HCT116 (cell line): ENCODE measurements around the gene NCOA6. TPM values are rescaled to one million over a fixed set of nuclear protein-coding genes. Genes with fewer than 3 reads are reported as not detected.

Experiments
- ATAC-seq: fragments of 200-7000 bp; cut with Tn5 transposase; 2 replicates; pipeline ENCODE4 v1.9.1; 2020; ENCODE audit warnings: mild to moderate bottlenecking, moderate library complexity
- BruUV-seq: library from RNA; stranded (reverse); fragments of 400-500 nt; replicated peaks from 2 replicates; lab custom pipeline; 2021; lab: Mats Ljungman, UMichigan
- CTCF ChIA-PET: fragments of 300-600 bp; sonication (Branson Sonifier 250); formaldehyde crosslinking; loops from one replicate; lab custom pipeline; 2021; ENCODE audit warnings: antibody characterized with exemption; lab: Charles Lee
- POLR2A ChIA-PET: fragments of 300-600, 350-600 bp; sonication (Branson Sonifier 250); formaldehyde crosslinking; loops from one replicate; lab custom pipeline; 2021; ENCODE audit warnings: antibody characterized with exemption; lab: Charles Lee
- RAD21 ChIA-PET, 2 experiments: fragments of 300-600 bp; sonication (Branson Sonifier 250); formaldehyde crosslinking; loops; one replicate each; lab custom pipeline; 2023; ENCODE audit warnings: low total read pairs in 2 of 2; ENCODE audit not compliant: uncharacterized antibody in 2 of 2, unreplicated experiment in 2 of 2, low non-redundant PET in 1 of 2; lab: Charles Lee
- DNase-seq: peaks from one replicate; pipeline ENCODE4 v3.0.0-alpha.2; 2010; ENCODE audit warnings: low read depth, low spot score
- H2AFZ ChIP-seq: fragments of 200-600 bp; shearing (Covaris generic), sonication (generic); 2 replicates; pipeline ENCODE4 v1.6.1; 2017; ENCODE audit warnings: low read depth, mixed run types, mixed read lengths, antibody characterized with exemption, low read length; ENCODE audit not compliant: poor library complexity, severe bottlenecking
- H3K27ac ChIP-seq: 2 replicates; pipeline ENCODE4 v1.5.1; 2012; ENCODE audit warnings: low read depth, low read length
- H3K27me3 ChIP-seq: fragments of 200-600 bp; sonication (generic); 2 replicates; pipeline ENCODE4 v1.6.1; 2016; ENCODE audit warnings: mixed run types, low read length, mixed read lengths; ENCODE audit not compliant: insufficient read depth
- H3K36me3 ChIP-seq, 2 experiments: fragments of 200-500 bp in 1 of 2; fragments of 200-600 bp in 1 of 2; sonication (Bioruptor generic) in 1 of 2; sonication (generic) in 1 of 2; 2 replicates each; pipeline versions ENCODE4 v1.5.1 to v1.6.1; 2014 to 2016; ENCODE audit warnings: low read length in 2 of 2, inconsistent platforms in 1 of 2, mixed read lengths in 1 of 2, mixed run types in 1 of 2; ENCODE audit not compliant: insufficient read depth in 2 of 2, control insufficient read depth in 1 of 2
- H3K4me1 ChIP-seq, 2 experiments: fragments of 200-600 bp in 1 of 2; sonication (generic) in 1 of 2; 2 replicates each; pipeline versions ENCODE4 v1.5.1 to v1.6.1; 2012 to 2017; ENCODE audit warnings: low read length in 2 of 2, inconsistent platforms in 1 of 2, mild to moderate bottlenecking in 1 of 2, mixed read lengths in 1 of 2, mixed run types in 1 of 2, moderate library complexity in 1 of 2; ENCODE audit not compliant: insufficient read depth in 2 of 2, control insufficient read depth in 1 of 2
- H3K4me2 ChIP-seq: fragments of 200-600 bp; sonication (generic); 2 replicates; pipeline ENCODE4 v1.6.1; 2017; ENCODE audit warnings: mixed run types, low read length, mixed read lengths
- H3K4me3 ChIP-seq, 2 experiments: fragments of 200-600 bp in 1 of 2; sonication (generic) in 1 of 2; replicated peaks in 1 of 2; 2 replicates each; pipeline ENCODE4 v1.5.1; 2011 to 2016; ENCODE audit warnings: low read length in 2 of 2, control low read depth in 1 of 2, low read depth in 1 of 2, mild to moderate bottlenecking in 1 of 2, mixed read lengths in 1 of 2, mixed run types in 1 of 2
- H3K79me2 ChIP-seq: fragments of 200-600 bp; sonication (generic); 2 replicates; pipeline ENCODE4 v1.6.1; 2017; ENCODE audit warnings: mild to moderate bottlenecking, mixed run types, low read length, moderate library complexity, mixed read lengths; ENCODE audit not compliant: insufficient read depth
- H3K9ac ChIP-seq: fragments of 200-600 bp; sonication (generic); 2 replicates; pipeline ENCODE4 v1.6.1; 2016; ENCODE audit warnings: low read length, mixed read lengths
- H3K9me2 ChIP-seq: fragments of 200-600 bp; sonication (generic), shearing (Covaris generic); 2 replicates; pipeline ENCODE4 v1.6.1; 2017; ENCODE audit warnings: mixed run types, mild to moderate bottlenecking, moderate library complexity; ENCODE audit not compliant: insufficient read depth
- H3K9me3 ChIP-seq, 2 experiments: fragments of 200-500 bp in 1 of 2; fragments of 200-600 bp in 1 of 2; sonication (Bioruptor generic) in 1 of 2; sonication (generic) in 1 of 2; 2 replicates each; pipeline ENCODE4 v1.6.1; 2014 to 2017; ENCODE audit warnings: low read length in 2 of 2, mixed read lengths in 2 of 2, inconsistent platforms in 1 of 2, low read depth in 1 of 2, mild to moderate bottlenecking in 1 of 2, mixed run types in 1 of 2, moderate library complexity in 1 of 2; ENCODE audit not compliant: control insufficient read depth in 1 of 2, insufficient read depth in 1 of 2
- H4K20me1 ChIP-seq: fragments of 200-600 bp; sonication (generic), shearing (Covaris generic); 2 replicates; pipeline ENCODE4 v1.6.1; 2017; ENCODE audit warnings: mixed run types, mild to moderate bottlenecking, moderate library complexity; ENCODE audit not compliant: insufficient read depth
- ATF3 ChIP-seq: IDR thresholded peaks from 2 replicates; pipeline ENCODE4 v1.6.1; 2012
- EGR1 ChIP-seq: IDR thresholded peaks from 2 replicates; pipeline ENCODE4 v1.6.1; 2012; ENCODE audit warnings: low read depth
- ELF1 ChIP-seq: IDR thresholded peaks from 2 replicates; pipeline ENCODE4 v1.6.1; 2012; ENCODE audit warnings: low read depth, borderline replicate concordance
- EZH2phosphoT487 ChIP-seq: fragments of 200-600 bp; IDR thresholded peaks from 2 replicates; pipeline ENCODE4 v1.6.1; 2018; ENCODE audit warnings: antibody characterized with exemption, borderline replicate concordance
- FOSL1 ChIP-seq: IDR thresholded peaks from 2 replicates; pipeline ENCODE4 v1.6.1; 2012; ENCODE audit warnings: low read depth
- JUND ChIP-seq: IDR thresholded peaks from 2 replicates; pipeline ENCODE4 v1.6.1; 2012
- POLR2A ChIP-seq: IDR thresholded peaks from 2 replicates; pipeline ENCODE4 v1.7.0; 2011; ENCODE audit warnings: borderline replicate concordance; ENCODE audit not compliant: insufficient read depth, insufficient read length; ENCODE audit errors: extremely low read depth
- POLR2AphosphoS5 ChIP-seq: IDR thresholded peaks from 2 replicates; pipeline ENCODE4 v1.6.1; 2011; ENCODE audit warnings: mild to moderate bottlenecking, low read depth, low read length, moderate library complexity
- REST ChIP-seq: IDR thresholded peaks from 2 replicates; pipeline ENCODE4 v1.6.1; 2012; ENCODE audit warnings: low read depth
- SRF ChIP-seq: IDR thresholded peaks from 2 replicates; pipeline ENCODE4 v1.6.1; 2012; ENCODE audit warnings: low read depth
- TCF7L2 ChIP-seq: IDR thresholded peaks from 2 replicates; pipeline ENCODE4 v1.7.0; 2011; ENCODE audit warnings: borderline replicate concordance, inconsistent platforms; ENCODE audit not compliant: insufficient read depth, insufficient read length; ENCODE audit errors: extremely low read depth
- YY1 ChIP-seq: IDR thresholded peaks from 2 replicates; pipeline ENCODE4 v1.6.1; 2011; ENCODE audit warnings: low read length, low read depth, moderate library complexity, mild to moderate bottlenecking; ENCODE audit not compliant: insufficient replicate concordance; ENCODE audit errors: extremely low read depth
- ZFX ChIP-seq: fragments of 450-650 bp; IDR thresholded peaks from 2 replicates; pipeline ENCODE4 v1.6.1; 2017
- ZNF274 ChIP-seq: fragments of 200-500 bp; sonication (Bioruptor generic); IDR thresholded peaks from 2 replicates; pipeline ENCODE4 v1.6.1; 2014; ENCODE audit warnings: mild to moderate bottlenecking, low read depth, low read length, inconsistent platforms
- intact Hi-C: fragments of 100-400 bp; cut with micrococcal nuclease; formaldehyde crosslinking; loops from 2 replicates; pipeline ENCODE4 v1.10.0; 2022
- total RNA-seq: library from RNA; stranded (reverse); gene quantifications from one replicate; pipeline ENCODE4 v1.2.1, GENCODE V29; 2021; ENCODE audit not compliant: unreplicated experiment
- TF ChIP-seq, protein P1 (sequence below): IDR thresholded peaks from 2 replicates; pipeline ENCODE4 v1.6.1; 2011; ENCODE audit warnings: mild to moderate bottlenecking, low read length, moderate library complexity; ENCODE audit not compliant: insufficient replicate concordance; ENCODE audit errors: extremely low read depth

Gene NCOA6
- total RNA-seq, 1 experiment from 2014 or later = 24.8 TPM

- TF ChIP-seq TCF7L2 = no peak
- no peak for TF ChIP-seq POLR2AphosphoS5
- no peak for TF ChIP-seq EGR1
- TF ChIP-seq FOSL1 = no peak
- TF ChIP-seq ELF1 = no peak
- no peak for ATAC-seq
These were observed 25.5 kb upstream of the NCOA6 start for GRCh38 chr20:34850969-34851368.

GRCh38 chr20:34849778-34850177 is 24.3 kb upstream of the NCOA6 start:
- 0 out of 4 replicates have a peak, but pooled peaks cover 0 to 2% of the 10 kb centered on the region in 2 experiments for H3K36me3 ChIP-seq
- DNase-seq (no peak), ATAC-seq (no peak)
- POLR2A ChIA-PET = no interaction called here
- no peaks in the 10 kb centered on the region; the same call in 1 of the 2 replicates for H3K27me3 ChIP-seq
- intact Hi-C loops = no loop called here
- H3K4me3 ChIP-seq = no peak overlapping the region
- H3K9me3 ChIP-seq = no peaks in the 10 kb centered on the region
- CTCF ChIA-PET = no interaction called here
- H3K9me2 ChIP-seq = no peaks in the 10 kb centered on the region
- no peaks in the 10 kb centered on the region for H4K20me1 ChIP-seq
- H3K4me2 ChIP-seq = no peak overlapping the region
- H3K4me1 ChIP-seq = no peaks in the 10 kb centered on the region
- RAD21 ChIA-PET = no interaction called here
- BruUV-seq = no TSS peak
- no peaks in the 10 kb centered on the region for H3K79me2 ChIP-seq
- H2AFZ ChIP-seq = no peak overlapping the region
- no peak overlapping the region for H3K27ac ChIP-seq
- no peak overlapping the region for H3K9ac ChIP-seq
- TF ChIP-seq ATF3 (no peak), JUND (no peak), ZNF274 (no peak), FOSL1 (no peak), POLR2A (no peak), EZH2phosphoT487 (no peak), EGR1 (no peak), REST (no peak), ZFX (no peak), YY1 (no peak), TCF7L2 (no peak), SRF (no peak), ELF1 (no peak)
- TF ChIP-seq, protein P1, sequence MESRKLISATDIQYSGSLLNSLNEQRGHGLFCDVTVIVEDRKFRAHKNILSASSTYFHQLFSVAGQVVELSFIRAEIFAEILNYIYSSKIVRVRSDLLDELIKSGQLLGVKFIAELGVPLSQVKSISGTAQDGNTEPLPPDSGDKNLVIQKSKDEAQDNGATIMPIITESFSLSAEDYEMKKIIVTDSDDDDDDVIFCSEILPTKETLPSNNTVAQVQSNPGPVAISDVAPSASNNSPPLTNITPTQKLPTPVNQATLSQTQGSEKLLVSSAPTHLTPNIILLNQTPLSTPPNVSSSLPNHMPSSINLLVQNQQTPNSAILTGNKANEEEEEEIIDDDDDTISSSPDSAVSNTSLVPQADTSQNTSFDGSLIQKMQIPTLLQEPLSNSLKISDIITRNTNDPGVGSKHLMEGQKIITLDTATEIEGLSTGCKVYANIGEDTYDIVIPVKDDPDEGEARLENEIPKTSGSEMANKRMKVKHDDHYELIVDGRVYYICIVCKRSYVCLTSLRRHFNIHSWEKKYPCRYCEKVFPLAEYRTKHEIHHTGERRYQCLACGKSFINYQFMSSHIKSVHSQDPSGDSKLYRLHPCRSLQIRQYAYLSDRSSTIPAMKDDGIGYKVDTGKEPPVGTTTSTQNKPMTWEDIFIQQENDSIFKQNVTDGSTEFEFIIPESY = no peak

More at GRCh38 chr20:34850969-34851368, 25.5 kb upstream of the NCOA6 start:
- no peak for DNase-seq
- Histone ChIP-seq H3K79me2 (no peaks in the 10 kb centered on the region), H3K4me1 (no peaks in the 10 kb centered on the region), H3K27me3 (no peaks in the 10 kb centered on the region; the same call in 1 of the 2 replicates), H3K9ac (no peak overlapping the region), H3K9me3 (no peaks in the 10 kb centered on the region), H3K4me2 (no peak overlapping the region), H4K20me1 (no peaks in the 10 kb centered on the region), H3K9me2 (no peaks in the 10 kb centered on the region), H3K36me3 (0 out of 4 replicates have a peak, but pooled peaks cover 0 to 2% of the 10 kb centered on the region in 2 experiments), H2AFZ (no peak overlapping the region), H3K4me3 (no peak overlapping the region), H3K27ac (no peak overlapping the region)
- ChIA-PET RAD21 (no interaction called here), CTCF (no interaction called here), POLR2A (no interaction called here)
- no TSS peak for BruUV-seq
- intact Hi-C loops = no loop called here
